NCI-H82 treated with DMSO at 0.1 percent for 48 hours (cell line): Measurements from ENCODE around the gene CREB3L2.
"Not testable (repeated sequence)": the region's sequence is repeated elsewhere in the genome, so short reads cannot be mapped to it uniquely, and the experiment has no call there.

ENCODE experiments used
- DNase-seq: peaks from one replicate; lab custom pipeline; 2025; ENCODE audit not compliant: unreplicated experiment; lab: John Stamatoyannopoulos, UW

CREB3L2 gene

GRCh38 chr7:137935884-137936508 lies 65.9 kb downstream of the CREB3L2 start:
- DNase-seq: no peak

- DNase-seq: no peak
Measured at GRCh38 chr7:137934941-137935883, 66.7 kb downstream of the CREB3L2 start.

GRCh38 chr7:137934176-137934826 lies 67.6 kb downstream of the CREB3L2 start:
- DNase-seq: no peak

- DNase-seq: no peak
Measured at GRCh38 chr7:137933270-137934017, 68.4 kb downstream of the CREB3L2 start.

GRCh38 chr7:137932881-137933269 lies 69.0 kb downstream of the CREB3L2 start:
- DNase-seq: no peak

GRCh38 chr7:137931823-137932222 lies 70.1 kb downstream of the CREB3L2 start:
- DNase-seq: no peak

GRCh38 chr7:137930581-137930980 lies 71.3 kb downstream of the CREB3L2 start:
- DNase-seq: no peak

- no peak for DNase-seq
Measured at GRCh38 chr7:137928626-137929025, 73.3 kb downstream of the CREB3L2 start.

GRCh38 chr7:137927386-137927785 lies 74.5 kb downstream of the CREB3L2 start:
- DNase-seq: no peak

- not testable (repeated sequence) for DNase-seq
Measured at GRCh38 chr7:137926206-137926605, 75.7 kb downstream of the CREB3L2 start.

GRCh38 chr7:137925754-137926153 lies 76.1 kb downstream of the CREB3L2 start:
- no peak for DNase-seq

GRCh38 chr7:137925091-137925490 lies 76.8 kb downstream of the CREB3L2 start:
- DNase-seq: no peak

GRCh38 chr7:137923380-137923779 lies 78.5 kb downstream of the CREB3L2 start:
- DNase-seq: no peak

- DNase-seq: no peak
Measured at GRCh38 chr7:137920637-137921399, 81.1 kb downstream of the CREB3L2 start.

GRCh38 chr7:137919987-137920386 lies 81.9 kb downstream of the CREB3L2 start:
- no peak for DNase-seq

GRCh38 chr7:137916980-137917645 lies 84.8 kb downstream of the CREB3L2 start:
- no peak for DNase-seq

GRCh38 chr7:137916564-137916963 lies 85.3 kb downstream of the CREB3L2 start:
- DNase-seq: no peak

- DNase-seq: no peak
Measured at GRCh38 chr7:137915266-137915665, 86.6 kb downstream of the CREB3L2 start.

GRCh38 chr7:137913985-137914384 lies 87.9 kb downstream of the CREB3L2 start:
- DNase-seq: no peak

GRCh38 chr7:137909042-137909441 lies 92.8 kb downstream of the CREB3L2 start:
- DNase-seq: no peak
